ENCODE results near the gene TLNRD1.

Gene TLNRD1

GRCh38 chr15:80967991-80968510, 32.7 kb upstream of the TLNRD1 start:
- DNase-seq (ENCODE audit: low read depth in 1 of 2, low spot score in 1 of 2): no peak
- in situ Hi-C loops (cut with HindIII; ENCODE audit: low pct_unique_long_range_greater_than_20kb, low sequenced_read_pairs): no loop called here
- TF ChIP-seq JUND (IDR thresholded peaks at IDR 0.05; ENCODE audit: low read depth): no peak

DNA sequence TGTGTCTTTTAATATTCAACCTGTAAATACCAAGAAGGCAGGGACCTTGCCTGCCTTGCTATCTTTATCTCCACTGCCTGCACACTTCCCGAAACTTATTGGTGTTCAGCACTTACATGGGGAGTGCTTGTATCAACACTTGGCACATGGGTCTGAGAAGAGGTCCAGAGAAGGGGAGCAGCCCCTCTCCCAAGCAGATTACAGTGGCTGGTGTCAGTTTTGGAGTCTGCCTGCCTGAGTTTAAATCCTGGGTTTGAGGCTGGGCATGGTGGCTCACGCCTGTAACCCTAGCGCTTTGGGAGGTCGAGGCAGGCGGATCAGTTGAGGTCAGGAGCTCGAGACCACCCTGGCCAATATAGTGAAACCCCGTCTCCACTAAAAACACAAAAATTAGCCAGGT, 31.4 kb upstream of the TLNRD1 start:
- no peak for TF ChIP-seq JUND (IDR thresholded peaks at IDR 0.05; ENCODE audit: low read depth)
- no peak for DNase-seq (ENCODE audit: low read depth in 1 of 2, low spot score in 1 of 2)
- in situ Hi-C loops (cut with HindIII; ENCODE audit: low pct_unique_long_range_greater_than_20kb, low sequenced_read_pairs): no loop called here

- in situ Hi-C loops (cut with HindIII; ENCODE audit: low pct_unique_long_range_greater_than_20kb, low sequenced_read_pairs): no loop called here
- no peak for TF ChIP-seq JUND (IDR thresholded peaks at IDR 0.05; ENCODE audit: low read depth)
- peak; percentile 38 to 69 for DNase-seq (ENCODE audit: low read depth in 1 of 2, low spot score in 1 of 2)
These were observed 30.6 kb upstream of the TLNRD1 start for GRCh38 chr15:80970018-80970657.

DNA sequence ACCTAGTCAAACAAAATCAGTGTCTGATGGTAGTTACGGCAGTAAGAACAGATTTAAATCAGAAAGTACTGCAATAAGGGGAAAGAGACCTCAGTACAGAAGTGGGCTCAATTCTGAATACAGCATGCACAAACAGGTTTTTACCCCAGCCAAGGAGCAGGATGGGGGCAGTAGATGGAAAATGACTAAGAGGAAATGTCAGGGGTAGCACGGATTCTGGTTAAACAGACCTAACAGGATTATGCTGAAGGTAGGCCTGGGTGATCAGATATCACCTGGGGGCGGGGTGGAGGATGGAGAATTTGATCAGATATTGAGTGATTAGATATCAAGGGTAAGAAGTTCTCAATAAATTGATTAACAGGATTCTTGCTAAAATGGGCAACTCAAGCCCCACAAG, 30.1 kb upstream of the TLNRD1 start:
- DNase-seq (ENCODE audit: low read depth in 1 of 2, low spot score in 1 of 2): no peak
- in situ Hi-C loops (cut with HindIII; ENCODE audit: low pct_unique_long_range_greater_than_20kb, low sequenced_read_pairs): no loop called here
- no peak for TF ChIP-seq JUND (IDR thresholded peaks at IDR 0.05; ENCODE audit: low read depth)

DNA sequence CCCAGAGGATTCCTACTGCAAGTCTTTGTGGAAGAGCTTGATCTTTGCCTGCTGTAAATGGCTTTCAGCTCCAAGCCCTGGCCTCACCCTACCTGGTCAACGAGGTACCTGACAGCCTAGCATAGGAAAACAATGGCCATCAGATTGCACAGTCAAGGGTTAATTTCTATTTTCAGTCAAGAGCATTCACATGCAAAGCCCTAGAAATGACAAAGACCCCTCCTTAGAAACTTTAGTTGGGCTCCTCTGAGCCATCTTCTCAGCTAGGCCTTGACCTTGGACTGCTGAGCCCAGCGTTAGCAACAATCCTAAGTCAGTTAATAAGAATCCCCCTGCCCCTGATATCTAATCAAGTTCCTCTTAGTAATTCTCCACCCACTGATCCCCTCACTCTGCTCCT, 29.6 kb upstream of the TLNRD1 start:
- in situ Hi-C loops (cut with HindIII; ENCODE audit: low pct_unique_long_range_greater_than_20kb, low sequenced_read_pairs): no loop called here
- no peak for DNase-seq (ENCODE audit: low read depth in 1 of 2, low spot score in 1 of 2)
- TF ChIP-seq JUND (IDR thresholded peaks at IDR 0.05; ENCODE audit: low read depth): no peak

DNA sequence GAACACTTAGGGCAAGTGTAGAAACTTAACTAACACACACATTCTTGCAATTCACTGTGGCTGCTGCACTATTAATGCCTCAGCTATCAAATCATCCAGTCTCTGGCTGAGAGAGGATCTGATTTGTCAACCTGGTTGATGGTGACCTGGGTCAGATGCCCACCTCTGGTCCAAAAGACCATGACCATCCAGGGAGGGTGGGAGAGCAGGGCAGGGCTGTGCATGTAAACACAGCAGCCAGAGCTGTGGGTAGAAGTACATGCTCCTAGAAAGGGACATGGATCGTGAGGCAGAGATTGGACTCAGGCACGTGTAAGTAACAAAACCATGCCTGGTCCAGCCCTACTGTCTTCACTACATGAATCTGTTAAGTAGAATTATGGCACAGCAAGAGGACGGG, 28.4 kb upstream of the TLNRD1 start:
- TF ChIP-seq JUND (IDR thresholded peaks at IDR 0.05; ENCODE audit: low read depth): no peak
- no peak for DNase-seq (ENCODE audit: low read depth in 1 of 2, low spot score in 1 of 2)
- in situ Hi-C loops (cut with HindIII; ENCODE audit: low pct_unique_long_range_greater_than_20kb, low sequenced_read_pairs): no loop called here

DNA sequence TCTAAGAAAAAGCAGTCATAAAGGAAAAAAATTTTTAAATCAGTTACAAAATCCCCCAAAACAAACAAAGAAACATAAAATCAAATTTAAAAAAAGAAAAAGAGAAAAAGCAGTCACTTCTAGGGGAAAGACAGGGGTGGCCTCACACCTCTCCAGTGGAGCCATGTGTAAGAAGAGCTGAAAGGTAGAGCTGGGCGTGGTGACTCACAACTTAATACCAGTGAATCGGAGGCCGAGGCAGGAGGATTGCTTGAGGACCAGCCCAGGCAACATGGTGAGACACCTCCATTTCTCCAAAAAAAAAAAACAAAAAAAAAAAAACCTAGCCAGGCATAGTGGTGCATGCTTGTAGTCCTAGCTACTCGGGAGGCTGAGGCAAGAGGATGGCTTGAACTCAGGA, 25.8 kb upstream of the TLNRD1 start:
- in situ Hi-C loops (cut with HindIII; ENCODE audit: low pct_unique_long_range_greater_than_20kb, low sequenced_read_pairs): no loop called here
- no peak for DNase-seq (ENCODE audit: low read depth in 1 of 2, low spot score in 1 of 2)
- no peak for TF ChIP-seq JUND (IDR thresholded peaks at IDR 0.05; ENCODE audit: low read depth)

GRCh38 chr15:80976851-80977250, 23.9 kb upstream of the TLNRD1 start:
- in situ Hi-C loops (cut with HindIII; ENCODE audit: low pct_unique_long_range_greater_than_20kb, low sequenced_read_pairs): no loop called here
- DNase-seq (ENCODE audit: low read depth in 1 of 2, low spot score in 1 of 2): no peak
- TF ChIP-seq JUND (IDR thresholded peaks at IDR 0.05; ENCODE audit: low read depth): no peak

GRCh38 chr15:80977627-80978036, 23.1 kb upstream of the TLNRD1 start:
- TF ChIP-seq JUND (IDR thresholded peaks at IDR 0.05; ENCODE audit: low read depth): no peak
- in situ Hi-C loops (cut with HindIII; ENCODE audit: low pct_unique_long_range_greater_than_20kb, low sequenced_read_pairs): no loop called here
- DNase-seq (ENCODE audit: low read depth in 1 of 2, low spot score in 1 of 2): peak; percentile 50 to 77

DNA sequence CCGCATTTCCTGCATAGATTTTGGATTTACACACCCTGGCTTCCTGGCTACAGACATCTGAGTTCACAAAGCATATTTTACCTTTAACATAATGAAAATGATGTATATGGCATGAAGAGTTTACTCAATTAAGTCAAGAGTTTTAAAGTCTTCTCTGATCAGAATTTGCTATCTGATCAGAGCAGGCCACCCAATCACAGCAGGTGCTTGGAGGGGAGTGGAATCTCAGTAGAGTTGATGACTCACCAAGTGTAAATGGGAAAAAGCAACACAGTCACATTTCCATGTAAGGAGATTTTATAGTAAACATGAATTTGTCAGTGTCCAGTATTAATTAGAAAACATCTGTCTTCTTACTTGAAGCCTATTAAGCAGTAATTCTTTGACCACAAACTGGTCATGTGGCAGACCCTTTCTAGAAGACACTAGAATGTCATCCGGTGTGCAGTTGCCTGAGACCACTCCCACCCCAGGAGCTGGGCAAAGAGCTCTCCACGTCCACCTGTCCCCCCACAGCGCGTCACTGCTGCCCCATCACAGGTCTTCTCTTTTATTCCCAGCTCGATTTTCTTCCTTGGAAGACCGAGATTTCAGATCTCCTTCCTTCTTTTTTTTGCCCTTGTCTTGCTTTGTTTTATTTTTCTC, 21.9 kb upstream of the TLNRD1 start:
- TF ChIP-seq JUND (IDR thresholded peaks at IDR 0.05; ENCODE audit: low read depth): no peak
- in situ Hi-C loops (cut with HindIII; ENCODE audit: low pct_unique_long_range_greater_than_20kb, low sequenced_read_pairs): no loop called here

GRCh38 chr15:80979538-80980200, 21.1 kb upstream of the TLNRD1 start:
- TF ChIP-seq JUND (IDR thresholded peaks at IDR 0.05; ENCODE audit: low read depth): no peak
- in situ Hi-C loops (cut with HindIII; ENCODE audit: low pct_unique_long_range_greater_than_20kb, low sequenced_read_pairs): no loop called here
- DNase-seq (ENCODE audit: low read depth in 1 of 2, low spot score in 1 of 2): no peak

More for the DNA sequence above, 21.9 kb upstream of the TLNRD1 start:
- DNase-seq (ENCODE audit: low read depth in 1 of 2, low spot score in 1 of 2): no peak

- TF ChIP-seq JUND (IDR thresholded peaks at IDR 0.05; ENCODE audit: low read depth): no peak
These were observed 18.5 kb upstream of the TLNRD1 start for GRCh38 chr15:80982205-80982604.

GRCh38 chr15:80982839-80983238, 17.9 kb upstream of the TLNRD1 start:
- DNase-seq (ENCODE audit: low read depth in 1 of 2, low spot score in 1 of 2): no peak
- in situ Hi-C loops (cut with HindIII; ENCODE audit: low pct_unique_long_range_greater_than_20kb, low sequenced_read_pairs): no loop called here
- TF ChIP-seq JUND (IDR thresholded peaks at IDR 0.05; ENCODE audit: low read depth): no peak

More at GRCh38 chr15:80982205-80982604, 18.5 kb upstream of the TLNRD1 start:
- DNase-seq (ENCODE audit: low read depth in 1 of 2, low spot score in 1 of 2): no peak
- in situ Hi-C loops (cut with HindIII; ENCODE audit: low pct_unique_long_range_greater_than_20kb, low sequenced_read_pairs): no loop called here

Data from T47D (cell line).